Measurements from ENCODE around the gene ESR1. TPM values are rescaled to one million over a fixed set of nuclear protein-coding genes. Genes with fewer than 3 reads are reported as not detected.

The ESR1 gene
- total and polyA plus RNA-seq, 9 of the 15 experiments (the other 6 are each of a cell fraction or from before 2014, with no cell fraction given) = 0.03 to 0.27 (median 0.08) TPM; not detected in 1

- 0% methylated on average over 1 of the region's 1 CpG for WGBS (ENCODE audit: insufficient coverage, low coverage, missing lambda C conversion rate)
- intact Hi-C loops (cut with micrococcal nuclease) = no loop called here
Observed at GRCh38 chr6:152053332-152053731, 245.8 kb downstream of the ESR1 start.

DNA sequence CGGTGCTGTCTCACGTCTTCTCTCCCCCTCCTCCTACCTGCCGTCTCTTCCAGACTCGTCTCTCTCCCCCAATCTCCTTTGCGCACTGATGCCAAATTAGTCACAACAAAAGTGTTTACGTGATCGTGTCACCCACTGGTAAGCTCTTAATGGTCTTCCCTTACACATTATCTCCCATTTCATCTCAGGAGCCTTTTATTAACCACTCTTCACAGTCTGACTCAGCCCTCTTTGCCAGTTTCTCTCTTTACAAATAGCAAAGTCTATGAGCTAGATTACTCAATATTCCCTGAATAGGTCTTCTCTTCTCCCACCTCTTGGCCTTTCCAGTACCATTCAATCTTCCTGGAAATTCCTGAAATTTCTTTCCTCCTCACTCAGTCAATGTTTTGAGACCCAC is 247.0 kb downstream of the ESR1 start:
- DNase-seq (ENCODE audit: extremely low read depth in 1 of 4, low spot score in 3 of 4) (no peak), FAIRE-seq (no peak)

More at GRCh38 chr6:152053332-152053731, 245.8 kb downstream of the ESR1 start:
- H3K4me3 ChIP-seq = no peak overlapping the region
- H4K20me1 ChIP-seq (replicated peaks; ENCODE audit: control insufficient read depth, insufficient read depth, low read length) = no peaks in the 10 kb centered on the region
- no peak overlapping the region for H3K9ac ChIP-seq (ENCODE audit: insufficient read depth in 1 of 2, low read depth in 2 of 2, low read length in 2 of 2)
- DNase-seq (ENCODE audit: extremely low read depth in 1 of 4, low spot score in 3 of 4) (no peak), FAIRE-seq (no peak), ATAC-seq (no peak)
- TF ChIP-seq CSDE1 (IDR thresholded peaks at IDR 0.05) (peak in 1 of 2 experiments; percentile 18; a peak in 1 of 4 replicates), HEY1 (CRISPR knock-in tag; IDR thresholded peaks at IDR 0.05; ENCODE audit: borderline replicate concordance) (no peak)
- H3K79me2 ChIP-seq (ENCODE audit: control insufficient read depth, insufficient read depth, low read length) = no peaks in the 10 kb centered on the region
- H3K36me3 ChIP-seq (ENCODE audit: control insufficient read depth, insufficient read depth, low read length) = no peaks in the 10 kb centered on the region
- no TSS peak for BruUV-seq (replicated peaks)
- H3K27me3 ChIP-seq (ENCODE audit: control insufficient read depth in 2 of 2, insufficient read depth in 2 of 2, low read length in 2 of 2) = no peaks in the 10 kb centered on the region
- no peaks in the 10 kb centered on the region for H3K9me3 ChIP-seq (replicated peaks; ENCODE audit: control insufficient read depth, insufficient read depth, low read depth, low read length)
- ChIA-PET POLR2A (no interaction called here), CTCF (ENCODE audit: low intra/inter-chr PET ratio) (no interaction called here)
- in situ Hi-C loops (cut with MboI) = no loop called here
- no peak overlapping the region for H3K27ac ChIP-seq (ENCODE audit: extremely low read depth, low read depth, low read length)
- H3K9me1 ChIP-seq (ENCODE audit: control insufficient read depth, insufficient read depth, low read length) = no peaks in the 10 kb centered on the region
- H3K4me2 ChIP-seq (ENCODE audit: insufficient read depth, low read length) = no peak overlapping the region
- no peak overlapping the region for H2AFZ ChIP-seq (ENCODE audit: low read depth, low read length)
- no peaks in the 10 kb centered on the region for H3K4me1 ChIP-seq (replicated peaks in 1 of 2; ENCODE audit: control insufficient read depth in 2 of 2, insufficient read depth in 2 of 2, low read length in 2 of 2)

More for the DNA sequence above, 247.0 kb downstream of the ESR1 start:
- no peak overlapping the region for H3K9ac ChIP-seq (ENCODE audit: insufficient read depth in 1 of 2, low read depth in 2 of 2, low read length in 2 of 2)
- no peak for ATAC-seq
- POLR2A ChIA-PET = no interaction called here
- H3K27me3 ChIP-seq (ENCODE audit: control insufficient read depth in 2 of 2, insufficient read depth in 2 of 2, low read length in 2 of 2) = no peaks in the 10 kb centered on the region
- intact Hi-C loops (cut with micrococcal nuclease) = no loop called here
- H3K27ac ChIP-seq (ENCODE audit: extremely low read depth, low read depth, low read length) = no peak overlapping the region
- H3K4me2 ChIP-seq (ENCODE audit: insufficient read depth, low read length) = no peak overlapping the region
- no peaks in the 10 kb centered on the region for H4K20me1 ChIP-seq (replicated peaks; ENCODE audit: control insufficient read depth, insufficient read depth, low read length)
- no peak overlapping the region for H3K4me3 ChIP-seq
- TF ChIP-seq ZNF778 (CRISPR knock-in tag; IDR thresholded peaks at IDR 0.05) = no peak
- H3K4me1 ChIP-seq (replicated peaks in 1 of 2; ENCODE audit: control insufficient read depth in 2 of 2, insufficient read depth in 2 of 2, low read length in 2 of 2) = no peaks in the 10 kb centered on the region
- H2AFZ ChIP-seq (ENCODE audit: low read depth, low read length) = no peak overlapping the region
- 1% methylated on average over 7 of the region's 7 CpGs for WGBS (ENCODE audit: insufficient coverage, low coverage, missing lambda C conversion rate)
- no peaks in the 10 kb centered on the region for H3K79me2 ChIP-seq (ENCODE audit: control insufficient read depth, insufficient read depth, low read length)
- no peaks in the 10 kb centered on the region for H3K9me3 ChIP-seq (replicated peaks; ENCODE audit: control insufficient read depth, insufficient read depth, low read depth, low read length)
- H3K9me1 ChIP-seq (ENCODE audit: control insufficient read depth, insufficient read depth, low read length) = no peaks in the 10 kb centered on the region
- CTCF ChIA-PET (ENCODE audit: low intra/inter-chr PET ratio) = no interaction called here
- in situ Hi-C loops (cut with MboI) = no loop called here
- BruUV-seq (replicated peaks) = no TSS peak
- H3K36me3 ChIP-seq (ENCODE audit: control insufficient read depth, insufficient read depth, low read length) = no peaks in the 10 kb centered on the region
